GM12878 (cell line): ENCODE measurements around the gene MTMR1. TPM values are rescaled to one million over a fixed set of nuclear protein-coding genes. Genes with fewer than 3 reads are reported as not detected.

Experiments used
- ATAC-seq: fragments of 200-7000 bp; cut with Tn5 transposase; 3 replicates; pipeline ENCODE4 v1.9.1; 2020; ENCODE audit warnings: mild to moderate bottlenecking, moderate library complexity
- BruUV-seq: library from RNA; stranded (reverse); fragments of 400-500 nt; replicated peaks from 2 replicates; lab custom pipeline; 2021; lab: Mats Ljungman, UMichigan
- CTCF ChIA-PET: fragments of 300-600 bp; sonication (Branson Sonifier 250); formaldehyde crosslinking; extraction: SDS; loops from one replicate; lab custom pipeline; 2021; ENCODE audit warnings: inconsistent platforms; lab: Yijun Ruan, JAX
- POLR2A ChIA-PET: fragments of 350-600 bp; formaldehyde crosslinking; extraction: SDS; loops from one replicate; lab custom pipeline; 2021; ENCODE audit warnings: inconsistent platforms; lab: Charles Lee
- RAD21 ChIA-PET: fragments of 300-600 bp; sonication (Branson Sonifier 250); formaldehyde crosslinking; loops from one replicate; lab custom pipeline; 2023; ENCODE audit warnings: antibody characterized with exemption; ENCODE audit not compliant: unreplicated experiment; lab: Charles Lee
- SMC1A ChIA-PET: fragments of 300-600 bp; sonication (Branson Sonifier 250); formaldehyde crosslinking; loops from one replicate; lab custom pipeline; 2023; ENCODE audit not compliant: unreplicated experiment, uncharacterized antibody; lab: Charles Lee
- DNase-seq: peaks from one replicate; pipeline ENCODE4 v3.0.0-alpha.2; 2011; ENCODE audit warnings: low read depth, low spot score
- FAIRE-seq: peaks from 3 replicates; lab custom pipeline; 2011; peaks lifted over from hg19 to GRCh38; lab: Jason Lieb, UNC
- H2AFZ ChIP-seq: 2 replicates; pipeline ENCODE4 v1.6.0; 2011; ENCODE audit warnings: low read depth, low read length, control low read depth; ENCODE audit not compliant: control insufficient read depth
- H3K27ac ChIP-seq: 2 replicates; pipeline ENCODE4 v1.5.1; 2011; ENCODE audit warnings: control low read depth; ENCODE audit not compliant: control insufficient read depth, insufficient read depth
- H3K27me3 ChIP-seq, 2 experiments: replicated peaks in 1 of 2; 2 replicates each; pipeline versions ENCODE4 v1.6.0 to v1.6.1; 2011; ENCODE audit warnings: low read length in 1 of 2; ENCODE audit not compliant: control insufficient read depth in 2 of 2, insufficient read depth in 2 of 2
- H3K36me3 ChIP-seq, 2 experiments: 2 replicates each; pipeline ENCODE4 v1.5.1; 2011; ENCODE audit warnings: low read length in 1 of 2; ENCODE audit not compliant: control insufficient read depth in 2 of 2, insufficient read depth in 2 of 2
- H3K4me1 ChIP-seq: 2 replicates; pipeline ENCODE4 v1.6.1; 2011; ENCODE audit warnings: mild to moderate bottlenecking, low read length, moderate library complexity, mixed read lengths; ENCODE audit not compliant: control insufficient read depth, insufficient read depth
- H3K4me2 ChIP-seq: 2 replicates; pipeline ENCODE4 v1.6.0; 2011; ENCODE audit warnings: control low read depth; ENCODE audit not compliant: control insufficient read depth, insufficient read depth
- H3K4me3 ChIP-seq: fragments of 200-600 bp; sonication (generic); 2 replicates; pipeline ENCODE4 v1.5.1; 2016
- H3K79me2 ChIP-seq: 2 replicates; pipeline ENCODE4 v1.6.0; 2011; ENCODE audit warnings: low read length; ENCODE audit not compliant: control insufficient read depth, insufficient read depth
- H3K9ac ChIP-seq: 2 replicates; pipeline ENCODE4 v1.8.0; 2011; ENCODE audit warnings: low read length, control low read depth, mixed read lengths; ENCODE audit not compliant: control insufficient read depth, insufficient read depth
- H3K9me3 ChIP-seq: replicated peaks from 3 replicates; pipeline ENCODE4 v1.5.1; 2011; ENCODE audit warnings: mild to moderate bottlenecking, low read length; ENCODE audit not compliant: control insufficient read depth, insufficient read depth
- H4K20me1 ChIP-seq: 2 replicates; pipeline ENCODE4 v1.6.0; 2011; ENCODE audit not compliant: control insufficient read depth, insufficient read depth
- HDAC6 ChIP-seq: fragments of 200-600 bp; sonication (generic); IDR thresholded peaks from one replicate; pipeline ENCODE4 v1.8.0; 2017; ENCODE audit warnings: antibody characterized with exemption; ENCODE audit not compliant: unreplicated experiment
- JUND ChIP-seq: IDR thresholded peaks from 2 replicates; pipeline ENCODE4 v1.6.1; 2012; ENCODE audit warnings: low read depth, mild to moderate bottlenecking, low read length, improper control_type of control experiment, moderate library complexity
- RELB ChIP-seq: fragments of 450-650 bp; IDR thresholded peaks from 2 replicates; pipeline ENCODE4 v1.6.1; 2017; ENCODE audit warnings: low read depth, mild to moderate bottlenecking, moderate library complexity
- SMARCA5 ChIP-seq: fragments of 450-650 bp; IDR thresholded peaks from 2 replicates; pipeline ENCODE4 v1.6.1; 2017; ENCODE audit warnings: mild to moderate bottlenecking
- STAT1 ChIP-seq: fragments of 450-650 bp; conservative IDR thresholded peaks from 2 replicates; pipeline ENCODE4 v1.6.1; 2014; ENCODE audit warnings: antibody characterized with exemption, mild to moderate bottlenecking
- TARDBP ChIP-seq: IDR thresholded peaks from 2 replicates; pipeline ENCODE4 v1.6.1; 2016; ENCODE audit warnings: borderline replicate concordance
- USF1 ChIP-seq: IDR thresholded peaks from 2 replicates; pipeline ENCODE4 v1.6.1; 2011; ENCODE audit warnings: borderline replicate concordance, low read depth, mild to moderate bottlenecking, moderate library complexity, mixed read lengths, low read length; ENCODE audit not compliant: insufficient read depth; ENCODE audit errors: extremely low read length
- USF2 ChIP-seq: IDR thresholded peaks from 2 replicates; pipeline ENCODE4 v1.6.1; 2011; ENCODE audit warnings: low read depth, low read length, improper control_type of control experiment, borderline replicate concordance
- ZBTB11 ChIP-seq: fragments of 450-650 bp; formaldehyde crosslinking; IDR thresholded peaks from 2 replicates; pipeline ENCODE4 v1.5.0; 2022; ENCODE audit warnings: mild to moderate bottlenecking, missing genetic modification characterization
- WGBS: methylation state at CpG from one replicate; pipeline ENCODE4 v1.1.6; 2016; ENCODE audit warnings: low lambda C conversion rate; ENCODE audit not compliant: insufficient replicate concordance, insufficient coverage; ENCODE audit errors: missing lambda C conversion rate; 5-methylcytosine and 5-hydroxymethylcytosine counted together
- in situ Hi-C: fragments of 300-500 bp; cut with MboI; formaldehyde crosslinking; loops from 9 replicates; pipeline ENCODE4 v1.14.3; 2018; ENCODE audit warnings: mixed read lengths
- intact Hi-C: fragments of 100-400 bp; cut with micrococcal nuclease; formaldehyde crosslinking; loops from one replicate; pipeline ENCODE4 v1.14.2; 2022; ENCODE audit not compliant: unreplicated experiment
- polyA plus RNA-seq, 11 experiments: library from polyadenylated mRNA; depleted of rRNA in 4 of 11; unstranded in 6 of 11; stranded (reverse) in 5 of 11; fragments of >200 nt; fragmentation: Nextera tagmentation in 4 of 11; fragmentation: Illumina TruSeq in 1 of 11; extraction: Ambion mirVana in 4 of 11; extraction: Trizol in 1 of 11; gene quantifications; 1 replicate in 1 of 11; 2 replicates in 10 of 11; pipeline versions ENCODE4 v1.2.1 to v1.2.3, GENCODE V29; 2011 to 2016; ENCODE audit warnings: inconsistent platforms in 2 of 11, missing spikeins in 2 of 11, low read depth in 1 of 11
- total RNA-seq, 4 experiments: library from RNA; depleted of rRNA in 3 of 4; stranded (reverse); fragments of >200 nt in 3 of 4; fragmentation: Illumina TruSeq in 1 of 4; extraction: Trizol in 1 of 4; gene quantifications; 2 replicates each; pipeline versions ENCODE4 v1.2.1 to v1.2.3, GENCODE V29; 2013 to 2021

The MTMR1 gene
- total and polyA plus RNA-seq, 10 of the 15 experiments (the other 5 are each of a cell fraction or from before 2014, with no cell fraction given), result 1.2 to 32.2 (median 22.9) TPM

- SMC1A ChIA-PET, result interaction anchor here (0.7 to 1.3 kb wide), 2 partner anchors 11 to 305 kb away, joined by 3 read pairs; no protein-coding TSS in a partner anchor
- H3K4me2 ChIP-seq, result no peak overlapping the region
- RAD21 ChIA-PET, result interaction anchor here (0.6 kb wide), 1 partner anchor 104 kb away, joined by 3 read pairs; no protein-coding TSS in a partner anchor
- H3K4me1 ChIP-seq, result peaks cover 7% of the 10 kb centered on the region; the same call in 1 of the 2 replicates
- no peak for DNase-seq
- no peak for ATAC-seq
- POLR2A ChIA-PET, result no interaction called here
- 69% methylated on average over 18 of the region's 18 CpGs for WGBS
- H3K36me3 ChIP-seq, result no peaks in the 10 kb centered on the region; a peak in 1 of 4 replicates
- no peaks in the 10 kb centered on the region for H3K9me3 ChIP-seq
- H3K79me2 ChIP-seq, result no peaks in the 10 kb centered on the region
- no peak overlapping the region for H3K4me3 ChIP-seq
- TF ChIP-seq HDAC6, result no peak
- TF ChIP-seq RELB, result no peak
- no peak for TF ChIP-seq STAT1
- TF ChIP-seq USF2, result no peak
- TF ChIP-seq TARDBP, result no peak
- no peak for TF ChIP-seq ZBTB11
- TF ChIP-seq JUND, result no peak
- no peak for TF ChIP-seq SMARCA5
- TF ChIP-seq USF1, result no peak
- TF ChIP-seq, all 136 proteins: peak for 0
- in situ Hi-C loops, result loop anchor here (5.0 to 25.0 kb wide), 2 partner anchors 310 to 610 kb away; partner anchors contain the start of gene VMA21
- Histone ChIP-seq H3K27ac (no peak overlapping the region), H2AFZ (no peak overlapping the region), H3K27me3 (no peaks in the 10 kb centered on the region), H3K9ac (no peak overlapping the region), H4K20me1 (no peaks in the 10 kb centered on the region)
- no peak for FAIRE-seq
- CTCF ChIA-PET, result interaction anchor here (1.2 to 8.1 kb wide), 2 partner anchors 10 to 304 kb away, joined by 3 to 95 read pairs; no protein-coding TSS in a partner anchor
- BruUV-seq, result no TSS peak
- intact Hi-C loops, result loop anchor here (1.0 to 10.0 kb wide), 3 partner anchors 120 to 305 kb away; partner anchors contain the start of genes CD99L2 and HMGB3
Measured at GRCh38 chrX:150777328-150777992, 84.3 kb downstream of the MTMR1 start.
